CD4-positive, alpha-beta T cell (primary cell): ENCODE measurements around the gene DGKA. TPM values are rescaled to one million over a fixed set of nuclear protein-coding genes. Genes with fewer than 3 reads are reported as not detected.

Experiments
- ATAC-seq: fragments of 200-7000 bp; cut with Tn5 transposase; one replicate; pipeline ENCODE4 v1.10.0; 2022; ENCODE audit warnings: mild to moderate bottlenecking; ENCODE audit not compliant: poor library complexity
- CTCF ChIA-PET: fragments of 350-600 bp; sonication (Branson Sonifier 250); formaldehyde crosslinking; loops from one replicate; lab custom pipeline; 2021; ENCODE audit warnings: antibody characterized with exemption, inconsistent platforms; lab: Charles Lee
- POLR2A ChIA-PET: fragments of 350-600 bp; sonication (Branson Sonifier 250); formaldehyde crosslinking; loops from one replicate; lab custom pipeline; 2021; ENCODE audit warnings: antibody characterized with exemption, inconsistent platforms; lab: Charles Lee
- DNase-seq, 14 experiments: peaks; one replicate each; pipeline ENCODE4 v3.0.0-alpha.2; 2013 to 2020; ENCODE audit warnings: mixed read lengths in 2 of 14
- H3K27ac ChIP-seq, 2 donors: one replicate each; pipeline versions ENCODE4 v1.5.1 to v1.7.0; 2013; ENCODE audit warnings: low read length in 2 of 2, low read depth in 1 of 2, mild to moderate bottlenecking in 1 of 2
- H3K27me3 ChIP-seq, 2 experiments: 1 replicate in 1 of 2; 2 replicates in 1 of 2; pipeline versions ENCODE4 v1.6.1 to v1.7.0; 2013; ENCODE audit warnings: low read length in 2 of 2, control low read depth in 1 of 2, mild to moderate bottlenecking in 1 of 2, moderate library complexity in 1 of 2; ENCODE audit not compliant: insufficient read depth in 2 of 2, control insufficient read depth in 1 of 2
- H3K36me3 ChIP-seq: one replicate; pipeline ENCODE4 v1.6.1; 2013; ENCODE audit warnings: low read length, control low read depth; ENCODE audit not compliant: insufficient read depth
- H3K4me1 ChIP-seq: one replicate; pipeline ENCODE4 v1.6.1; 2013; ENCODE audit warnings: low read length, control low read depth; ENCODE audit not compliant: insufficient read depth
- H3K4me3 ChIP-seq: one replicate; pipeline ENCODE4 v1.5.1; 2013; ENCODE audit warnings: mild to moderate bottlenecking, low read length, moderate library complexity
- H3K9me3 ChIP-seq, 2 experiments: 1 replicate in 1 of 2; 2 replicates in 1 of 2; pipeline versions ENCODE4 v1.6.1 to v1.7.0; 2013; ENCODE audit warnings: low read length in 2 of 2, mild to moderate bottlenecking in 2 of 2, control low read depth in 1 of 2, moderate library complexity in 1 of 2; ENCODE audit not compliant: control insufficient read depth in 1 of 2, insufficient read depth in 1 of 2
- H3K27ac Mint-ChIP-seq: one replicate; pipeline ENCODE4 v1.8.0; 2020; ENCODE audit warnings: mixed read lengths
- H3K27me3 Mint-ChIP-seq: one replicate; pipeline ENCODE4 v1.8.0; 2021; ENCODE audit warnings: mixed read lengths
- H3K36me3 Mint-ChIP-seq: one replicate; pipeline ENCODE4 v1.8.0; 2021; ENCODE audit warnings: low read depth, mixed read lengths
- H3K4me1 Mint-ChIP-seq: one replicate; pipeline ENCODE4 v1.8.0; 2021; ENCODE audit warnings: low read depth, mixed read lengths
- H3K4me3 Mint-ChIP-seq: one replicate; pipeline ENCODE4 v1.8.0; 2020; ENCODE audit warnings: mild to moderate bottlenecking, mixed read lengths
- H3K9me3 Mint-ChIP-seq: one replicate; pipeline ENCODE4 v1.8.0; 2020; ENCODE audit warnings: mixed read lengths
- CTCF ChIP-seq: fragments of 200-600 bp; IDR thresholded peaks from one replicate; pipeline ENCODE4 v1.8.0; 2022; ENCODE audit warnings: antibody characterized with exemption, mild to moderate bottlenecking
- intact Hi-C, 2 experiments: fragments of 100-400 bp; cut with DNase I in 1 of 2; cut with micrococcal nuclease in 1 of 2; formaldehyde crosslinking; loops; one replicate each; pipeline versions ENCODE4 v1.15.1 to v1.9.0; 2023 to 2025; cut with DNase I, micrococcal nuclease
- polyA plus RNA-seq, 2 donors: library from polyadenylated mRNA; unstranded; fragments of 120-200 nt; gene quantifications; one replicate each; pipeline ENCODE4 v1.2.1, GENCODE V29; 2013
- total RNA-seq, 174 experiments: library from RNA in 2 of 174; stranded (reverse) in 2 of 174; gene quantifications; one replicate each; pipeline ENCODE4 v1.2.3 and lab custom pipeline; 2021 to 2026

Gene DGKA
- total RNA-seq (100 to 1,000 TPM; 799 to 818 TPM), total RNA-seq (lab: John Stamatoyannopoulos, UW) (48.9 to 881 (median 443) reads per million in 172 experiments)
- 519 TPM for polyA plus RNA-seq (2013, experiment 1 of 2)
- 697 TPM for polyA plus RNA-seq (2013, experiment 2 of 2)

DNA sequence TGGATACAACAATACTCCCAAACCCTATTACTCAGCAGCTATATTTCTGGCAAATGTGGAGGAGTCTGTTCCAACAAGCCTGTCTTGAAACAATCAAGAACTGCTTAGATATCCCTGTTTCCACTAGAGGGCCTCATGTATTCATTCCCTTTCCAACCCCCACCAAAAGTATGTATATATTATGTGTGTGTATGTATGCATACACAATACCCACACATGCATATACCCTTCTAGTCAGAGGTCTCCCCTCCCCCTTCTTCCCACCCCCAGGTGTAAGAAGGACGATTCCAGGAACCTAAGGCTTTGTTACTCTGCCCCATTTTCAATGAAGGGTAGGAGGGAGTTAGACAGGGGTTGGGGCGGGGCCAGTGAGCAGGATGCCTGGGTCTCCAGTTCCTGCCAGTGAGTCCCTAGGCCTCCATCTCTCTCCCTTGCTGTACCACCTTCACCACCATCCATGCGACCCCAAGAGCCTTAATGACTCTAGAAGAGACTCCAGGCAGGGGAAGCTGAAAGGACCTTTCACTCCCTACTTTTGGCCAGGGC is at the start of gene DGKA:
Gene DGKA (plus strand): TSS at position 392 of the 546 bp plus-strand sequence. CDS start 5,342 bp downstream, outside the sequence.
- H3K4me1 Mint-ChIP-seq: peaks cover 56% of the 10 kb centered on the region
- H3K27ac Mint-ChIP-seq: peak within 1 kb of the TSS; percentile 97
- Histone ChIP-seq H3K9me3 (no peaks in the 10 kb centered on the region), H3K4me1 (peaks cover 65% of the 10 kb centered on the region), H3K4me3 (peak within 1 kb of the TSS; percentile 98), H3K27ac (peak within 1 kb of the TSS; percentile 83 to 93), H3K36me3 (peaks cover 36% of the 10 kb centered on the region), H3K27me3 (no peaks in the 10 kb centered on the region)
- CTCF ChIA-PET: interaction anchor here (0.6 to 8.9 kb wide), 7 partner anchors 10 to 193 kb away, joined by 3 to 86 read pairs (median 7); partner anchors contain the start of genes DNAJC14, ORMDL2 and SARNP
- ATAC-seq: peak; percentile 36
- peak; percentile 76 for TF ChIP-seq CTCF
- peak within 1 kb of the TSS; percentile 99 for H3K4me3 Mint-ChIP-seq
- peak; percentile 58 to 87 (median 79) for DNase-seq
- peaks cover 83% of the 10 kb centered on the region for H3K36me3 Mint-ChIP-seq
- H3K9me3 Mint-ChIP-seq: no peaks in the 10 kb centered on the region
- POLR2A ChIA-PET: interaction anchor here (0.8 to 18.6 kb wide), 26 partner anchors 9 to 758 kb away, joined by 3 to 251 read pairs (median 6); partner anchors contain the start of genes BLOC1S1, CD63, DNAJC14 and ESYT1
- no peaks in the 10 kb centered on the region for H3K27me3 Mint-ChIP-seq
- intact Hi-C loops: loop anchor here (1.0 to 5.0 kb wide), 4 partner anchors 44 to 706 kb away; partner anchors contain the start of genes ORMDL2 (in 1 of the 2), RAB5B (in 1 of the 2) and RPS26 (in 1 of the 2)

DNA sequence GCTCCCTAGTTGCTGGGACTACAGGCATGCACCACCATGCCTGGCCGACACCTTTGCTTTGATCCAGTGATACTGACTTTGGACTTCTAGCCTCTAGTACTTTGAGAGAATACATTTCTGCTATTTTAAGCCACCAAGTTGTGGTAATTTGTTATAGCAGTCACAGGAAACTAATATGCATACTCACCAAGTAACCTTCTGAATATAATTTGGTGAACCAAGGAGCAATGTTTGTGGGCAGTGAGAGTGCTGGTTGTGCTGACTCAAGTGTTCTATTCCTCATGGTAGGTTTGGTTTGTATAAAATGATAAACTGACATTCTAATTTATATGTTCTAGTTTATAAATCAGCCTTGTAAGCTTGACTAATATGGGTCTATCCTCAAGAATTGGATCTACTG is 45.8 kb upstream of the DGKA start:
- Histone ChIP-seq H3K27me3 (no peaks in the 10 kb centered on the region), H3K4me3 (no peak overlapping the region), H3K9me3 (no peaks in the 10 kb centered on the region), H3K4me1 (peaks cover 2% of the 10 kb centered on the region), H3K36me3 (no peaks in the 10 kb centered on the region), H3K27ac (no peak overlapping the region)
- Mint-ChIP-seq H3K36me3 (no peaks in the 10 kb centered on the region), H3K27me3 (no peaks in the 10 kb centered on the region), H3K9me3 (no peaks in the 10 kb centered on the region), H3K27ac (no peak overlapping the region), H3K4me1 (peaks cover 6% of the 10 kb centered on the region), H3K4me3 (no peak overlapping the region)
- intact Hi-C loops: no loop called here
- CTCF ChIA-PET: no interaction called here
- TF ChIP-seq CTCF: no peak
- POLR2A ChIA-PET: no interaction called here
- no peak for ATAC-seq
- no peak for DNase-seq

GRCh38 chr12:55891310-55891709 is 39.7 kb upstream of the DGKA start:
- ChIA-PET CTCF (no interaction called here), POLR2A (no interaction called here)
- DNase-seq: no peak
- H3K4me1 Mint-ChIP-seq: no peaks in the 10 kb centered on the region
- Histone ChIP-seq H3K27me3 (no peaks in the 10 kb centered on the region), H3K4me1 (no peaks in the 10 kb centered on the region), H3K27ac (no peak overlapping the region), H3K36me3 (no peaks in the 10 kb centered on the region), H3K9me3 (no peaks in the 10 kb centered on the region), H3K4me3 (no peak overlapping the region)
- intact Hi-C loops: no loop called here
- H3K27me3 Mint-ChIP-seq: no peaks in the 10 kb centered on the region
- H3K27ac Mint-ChIP-seq: no peak overlapping the region
- ATAC-seq: no peak
- no peak overlapping the region for H3K4me3 Mint-ChIP-seq
- no peaks in the 10 kb centered on the region for H3K36me3 Mint-ChIP-seq
- no peak for TF ChIP-seq CTCF
- H3K9me3 Mint-ChIP-seq: no peaks in the 10 kb centered on the region
